ENCODE measurements around the gene CTSD.
"Not testable (repeated sequence)": the region's sequence is repeated elsewhere in the genome, so short reads cannot be mapped to it uniquely, and the experiment has no call there.

CTSD gene

GRCh38 chr11:1763796-1764661 is at the start of gene CTSD:
TSS of gene CTSD (minus strand) at chr11:1763927. CDS start at chr11:1763859, 68 bp downstream.
- peak; percentile 53 for DNase-seq

- not testable (repeated sequence) for DNase-seq
Measured at GRCh38 chr11:1813356-1813755, 49.6 kb upstream of the CTSD start.

- no peak for DNase-seq
Measured at GRCh38 chr11:1812801-1813200, 49.1 kb upstream of the CTSD start.

- DNase-seq, result no peak
Measured at GRCh38 chr11:1812274-1812673, 48.5 kb upstream of the CTSD start.

GRCh38 chr11:1810761-1811160 is 47.0 kb upstream of the CTSD start:
- no peak for DNase-seq

GRCh38 chr11:1807264-1807995 is 43.7 kb upstream of the CTSD start:
- DNase-seq, result no peak

- no peak for DNase-seq
Measured at GRCh38 chr11:1805525-1805924, 41.8 kb upstream of the CTSD start.

- not testable (repeated sequence) for DNase-seq
Measured at GRCh38 chr11:1803835-1804519, 40.2 kb upstream of the CTSD start.

- no peak for DNase-seq
Measured at GRCh38 chr11:1803246-1803645, 39.5 kb upstream of the CTSD start.

- no peak for DNase-seq
Measured at GRCh38 chr11:1797391-1798125, 33.8 kb upstream of the CTSD start.

GRCh38 chr11:1796413-1797011 is 32.8 kb upstream of the CTSD start:
- no peak for DNase-seq

- no peak for DNase-seq
Measured at GRCh38 chr11:1793081-1793480, 29.4 kb upstream of the CTSD start.

- DNase-seq, result no peak
Measured at GRCh38 chr11:1792461-1792860, 28.7 kb upstream of the CTSD start.

GRCh38 chr11:1791912-1792311 is 28.2 kb upstream of the CTSD start:
- no peak for DNase-seq

GRCh38 chr11:1786466-1786865 is 22.7 kb upstream of the CTSD start:
- no peak for DNase-seq

GRCh38 chr11:1785749-1786413 is 22.2 kb upstream of the CTSD start:
- DNase-seq, result no peak

GRCh38 chr11:1784761-1785650 is 21.3 kb upstream of the CTSD start:
- no peak for DNase-seq

GRCh38 chr11:1783725-1784529 is 20.2 kb upstream of the CTSD start:
- no peak for DNase-seq

GRCh38 chr11:1782831-1783724 is 19.4 kb upstream of the CTSD start:
- DNase-seq, result peak; percentile 46

All from T1000 (cell line).